ENCODE results near the gene NCK2. TPM values are rescaled to one million over a fixed set of nuclear protein-coding genes. Genes with fewer than 3 reads are reported as not detected.
"Not testable (repeated sequence)": the region's sequence is repeated elsewhere in the genome, so short reads cannot be mapped to it uniquely, and the experiment has no call there.

The NCK2 gene
- total RNA-seq, 1 donor from 2014 or later = 31.0 TPM

DNA sequence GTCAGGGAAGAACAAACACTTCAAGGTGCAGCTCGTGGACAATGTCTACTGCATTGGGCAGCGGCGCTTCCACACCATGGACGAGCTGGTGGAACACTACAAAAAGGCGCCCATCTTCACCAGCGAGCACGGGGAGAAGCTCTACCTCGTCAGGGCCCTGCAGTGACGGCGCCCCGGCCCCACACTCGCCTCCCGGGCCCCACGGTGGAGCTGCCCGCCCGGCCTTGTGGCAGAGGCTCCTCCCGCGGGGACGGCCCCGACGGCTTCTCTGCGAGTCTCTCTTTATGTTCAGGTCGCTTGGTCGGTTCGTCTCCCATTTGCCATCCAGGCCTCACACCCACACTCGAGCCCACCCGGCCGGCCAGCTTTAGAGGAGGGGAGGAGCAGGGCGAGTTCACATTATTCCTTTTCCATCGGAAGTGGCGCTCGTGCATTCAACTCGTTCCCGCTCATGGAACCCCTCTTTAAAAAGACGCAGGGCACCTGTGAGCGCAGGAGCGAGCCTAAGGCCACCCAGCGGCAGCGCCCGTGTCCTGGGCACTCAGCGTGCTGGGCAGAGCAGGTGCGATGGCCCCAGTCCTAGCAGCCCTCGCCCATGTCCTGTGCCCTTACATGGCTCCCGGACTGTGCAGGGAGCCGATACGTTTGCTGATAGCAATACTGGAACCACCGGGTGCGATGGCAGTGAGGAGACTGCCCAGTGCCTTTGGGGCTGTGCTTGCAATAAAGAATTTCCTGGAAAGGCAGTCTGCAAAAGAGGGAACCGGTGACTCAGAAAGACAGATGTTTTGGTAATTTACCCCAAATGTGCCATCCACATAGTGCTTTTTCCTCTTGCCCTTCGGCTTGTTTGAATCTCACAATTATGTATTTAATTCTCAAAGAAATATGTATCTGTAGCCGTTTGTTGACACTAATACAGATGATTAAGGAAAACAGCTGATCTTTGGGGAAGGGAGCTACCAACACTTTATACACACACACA, 148.6 kb downstream of the NCK2 start:
- no peak for DNase-seq (ENCODE audit: low spot score)
- intact Hi-C loops (cut with DNase I) = no loop called here
- ATAC-seq = no peak

- intact Hi-C loops (cut with DNase I) = no loop called here
These were observed 149.7 kb downstream of the NCK2 start for GRCh38 chr2:105894327-105894944.

DNA sequence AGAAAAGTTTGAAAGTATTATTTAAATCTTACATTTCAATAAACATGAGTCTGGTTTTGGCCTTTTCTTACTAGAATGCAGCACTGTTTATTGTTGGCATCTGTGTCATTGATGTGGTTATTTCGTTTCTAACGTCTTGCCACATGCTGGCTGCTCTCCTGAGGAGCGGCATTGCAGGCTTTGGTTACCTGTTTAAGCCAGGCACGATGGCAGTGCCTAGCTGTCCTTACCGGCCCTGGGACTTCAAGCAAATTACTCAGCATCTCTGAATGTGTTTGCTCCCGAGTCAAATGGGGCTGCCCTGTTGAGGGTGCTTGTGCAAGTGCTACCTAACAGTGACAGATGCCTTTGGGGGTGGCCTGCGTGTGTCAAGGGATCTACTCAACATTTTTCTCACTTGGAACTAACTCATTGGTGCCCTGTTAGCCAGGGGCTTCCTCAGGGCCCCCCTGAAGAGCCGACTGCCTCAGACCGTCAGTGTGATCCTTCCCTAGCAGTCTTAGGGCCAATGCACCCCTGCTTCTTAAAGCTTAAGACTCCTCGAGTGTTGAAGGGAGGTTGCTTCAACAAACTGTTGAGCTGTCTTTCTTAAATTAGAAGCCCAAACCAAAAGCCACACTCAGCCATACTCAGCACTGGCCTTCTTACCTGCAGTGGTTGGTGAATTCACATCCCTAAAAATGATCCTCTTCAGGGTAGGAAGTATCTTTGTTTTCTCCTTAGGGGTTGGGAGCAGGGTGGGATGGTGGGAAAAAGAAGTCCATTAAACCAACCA, 151.5 kb downstream of the NCK2 start:
- DNase-seq (ENCODE audit: low spot score) (no peak), ATAC-seq (no peak)
- intact Hi-C loops (cut with DNase I) = no loop called here

More at GRCh38 chr2:105894327-105894944, 149.7 kb downstream of the NCK2 start:
- DNase-seq (ENCODE audit: low spot score) (no peak), ATAC-seq (peak; percentile 15)

DNA sequence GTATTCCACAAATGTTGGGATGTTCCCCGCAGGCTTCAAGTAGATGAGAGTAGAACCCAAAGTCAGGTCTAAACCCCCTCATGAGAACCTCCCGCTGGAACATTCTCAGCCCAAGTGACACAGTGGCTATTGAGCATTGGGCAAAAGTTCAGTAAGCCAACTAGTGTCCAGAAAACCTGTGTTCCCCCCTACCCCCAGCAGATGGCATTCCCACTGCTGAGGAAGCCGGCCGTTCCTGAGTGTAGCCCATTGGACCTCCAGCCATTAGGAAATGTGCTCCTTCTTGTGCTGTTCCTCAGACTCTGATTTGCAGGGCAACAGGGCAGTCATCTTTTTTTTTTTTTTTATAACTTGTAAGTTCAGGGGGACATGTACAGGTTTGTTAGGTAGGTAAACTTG, 152.1 kb downstream of the NCK2 start:
- ATAC-seq = no peak
- no peak for DNase-seq (ENCODE audit: low spot score)
- intact Hi-C loops (cut with DNase I) = no loop called here

GRCh38 chr2:105897694-105898093, 153.0 kb downstream of the NCK2 start:
- ATAC-seq; intact Hi-C loops (cut with DNase I): not testable (repeated sequence)

DNA sequence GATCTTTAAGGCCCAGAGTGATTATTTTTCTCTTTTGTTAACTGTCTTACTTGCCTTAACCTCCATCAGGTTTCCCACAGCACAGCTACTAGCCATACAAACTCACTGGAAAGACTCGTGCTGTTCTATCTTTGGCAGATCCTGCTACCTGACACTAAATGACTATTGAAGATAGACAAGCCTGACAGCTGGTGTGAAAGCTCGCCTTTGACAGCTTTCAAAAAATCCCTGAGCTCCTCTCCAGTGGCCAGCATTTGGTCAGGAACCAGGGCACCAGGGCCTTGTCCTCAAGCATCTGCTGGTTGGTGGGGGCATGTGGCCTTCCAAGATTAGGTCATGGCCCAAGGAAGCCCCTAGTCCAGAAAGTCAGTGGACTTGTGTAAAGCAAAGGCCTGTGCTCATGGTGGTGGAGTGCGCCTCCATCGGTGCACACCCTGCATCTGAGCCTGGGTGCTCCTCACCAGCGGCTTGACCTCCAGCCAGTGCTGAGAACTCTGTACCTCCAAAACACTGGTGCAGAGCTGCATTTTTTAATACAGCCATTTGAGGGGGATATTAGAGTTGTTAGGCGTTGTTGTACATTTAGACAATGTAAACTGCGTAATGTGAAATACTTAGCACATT, 158.5 kb downstream of the NCK2 start:
- ATAC-seq (no peak), DNase-seq (ENCODE audit: low spot score) (no peak)
- intact Hi-C loops (cut with DNase I) = no loop called here

More at GRCh38 chr2:105897694-105898093, 153.0 kb downstream of the NCK2 start:
- not testable (repeated sequence) for DNase-seq (ENCODE audit: low spot score)

DNA sequence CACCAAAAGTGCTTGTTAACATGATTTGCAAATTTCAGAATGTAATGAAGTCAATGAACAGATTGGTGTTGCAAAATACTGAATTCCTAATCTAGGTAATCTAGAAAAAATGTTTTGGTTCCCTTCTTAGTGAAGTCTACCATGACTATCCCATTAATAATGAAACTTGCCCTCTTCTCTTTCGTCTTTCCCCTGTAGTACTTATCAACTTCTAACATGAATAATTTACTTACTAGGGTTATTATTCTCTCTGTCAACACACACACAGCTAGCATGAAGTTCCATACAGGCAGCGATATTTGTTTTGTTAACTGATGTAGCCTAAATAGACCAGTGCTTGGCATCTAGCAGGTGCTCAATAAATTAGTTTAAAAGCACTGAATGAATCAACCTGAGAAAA, 160.2 kb downstream of the NCK2 start:
- no peak for DNase-seq (ENCODE audit: low spot score)
- intact Hi-C loops (cut with DNase I) = no loop called here
- no peak for ATAC-seq

DNA sequence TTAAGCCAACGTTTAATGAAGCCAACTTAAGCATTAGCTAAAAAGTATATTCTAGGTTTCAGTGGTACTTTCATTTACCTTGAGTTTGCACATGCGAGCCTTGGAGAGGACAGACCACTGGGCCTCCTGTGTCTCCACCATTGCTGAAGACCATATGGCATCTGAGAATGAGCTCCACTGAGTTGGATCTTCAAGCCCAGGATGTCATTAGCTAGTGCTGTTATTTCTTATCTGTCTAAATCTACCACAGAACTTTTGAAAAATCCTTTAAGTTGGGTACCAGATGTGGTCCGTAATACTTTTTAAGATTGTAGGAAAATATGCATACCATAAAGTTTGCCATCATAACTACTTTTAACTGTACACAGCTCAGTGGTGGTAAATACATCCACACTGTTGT, 161.8 kb downstream of the NCK2 start:
- no peak for ATAC-seq
- DNase-seq (ENCODE audit: low spot score) = no peak
- intact Hi-C loops (cut with DNase I) = no loop called here

DNA sequence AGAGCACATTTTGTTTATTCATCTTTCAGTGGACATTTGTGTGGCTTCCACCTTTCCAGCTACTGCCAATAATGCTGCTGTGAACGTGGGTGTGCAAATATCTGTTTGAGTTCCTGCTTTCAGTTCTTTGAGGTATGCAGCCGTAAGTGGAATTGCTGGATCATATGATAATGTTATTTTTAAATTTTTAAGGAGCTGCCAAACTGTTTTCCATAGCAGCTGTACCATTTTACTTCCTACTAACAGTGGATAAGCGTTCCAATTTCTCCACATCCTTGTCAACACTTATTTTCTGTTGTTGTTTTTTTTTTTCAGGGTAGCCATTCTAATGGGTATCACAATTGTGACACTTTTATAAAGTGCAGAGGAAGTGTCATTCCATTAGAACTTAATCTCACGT, 162.5 kb downstream of the NCK2 start:
- DNase-seq (ENCODE audit: low spot score) (no peak), ATAC-seq (no peak)
- intact Hi-C loops (cut with DNase I) = no loop called here

- no peak for ATAC-seq
- intact Hi-C loops (cut with DNase I) = no loop called here
- no peak for DNase-seq (ENCODE audit: low spot score)
These were observed 164.5 kb downstream of the NCK2 start for GRCh38 chr2:105909215-105909614.

DNA sequence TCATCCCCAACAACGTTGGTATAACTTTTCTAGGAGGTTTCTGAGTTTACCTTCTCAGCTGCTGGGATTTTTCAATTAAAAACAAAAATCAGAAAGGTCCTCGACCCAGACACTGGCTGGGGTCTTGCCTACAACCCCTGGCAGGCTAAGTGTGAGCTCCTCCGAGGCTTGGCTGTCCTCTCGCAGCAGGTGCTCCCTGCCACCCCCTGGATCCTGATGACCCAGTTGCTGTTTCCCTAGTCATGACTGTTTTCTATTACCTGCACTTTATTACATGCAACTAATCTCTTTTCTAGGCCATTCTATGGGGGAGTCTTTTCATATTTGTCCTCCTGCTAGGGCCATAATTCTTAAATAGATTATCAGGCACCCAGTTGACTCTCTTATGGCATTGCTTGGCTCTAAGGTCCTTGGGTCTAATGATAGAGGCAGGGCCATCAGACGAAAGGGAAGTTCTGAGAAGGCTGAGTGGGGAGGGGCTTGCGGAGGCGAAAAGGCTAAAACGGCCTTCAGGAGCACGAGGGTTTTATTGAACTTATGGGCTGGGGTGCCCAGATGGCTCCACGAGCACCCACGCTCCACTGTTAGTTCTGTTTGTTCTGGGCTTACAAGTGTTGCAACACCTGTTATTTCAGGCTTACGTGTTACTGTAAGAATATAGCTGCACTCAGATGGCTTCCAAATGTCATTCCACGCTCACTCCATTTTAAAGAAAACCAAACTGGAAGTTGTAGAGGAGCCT, 166.0 kb downstream of the NCK2 start:
- ATAC-seq (no peak), DNase-seq (ENCODE audit: low spot score) (no peak)
- intact Hi-C loops (cut with DNase I) = no loop called here

GRCh38 chr2:105911425-105911824, 166.7 kb downstream of the NCK2 start:
- DNase-seq (ENCODE audit: low spot score) (no peak), ATAC-seq (no peak)
- intact Hi-C loops (cut with DNase I) = no loop called here

DNA sequence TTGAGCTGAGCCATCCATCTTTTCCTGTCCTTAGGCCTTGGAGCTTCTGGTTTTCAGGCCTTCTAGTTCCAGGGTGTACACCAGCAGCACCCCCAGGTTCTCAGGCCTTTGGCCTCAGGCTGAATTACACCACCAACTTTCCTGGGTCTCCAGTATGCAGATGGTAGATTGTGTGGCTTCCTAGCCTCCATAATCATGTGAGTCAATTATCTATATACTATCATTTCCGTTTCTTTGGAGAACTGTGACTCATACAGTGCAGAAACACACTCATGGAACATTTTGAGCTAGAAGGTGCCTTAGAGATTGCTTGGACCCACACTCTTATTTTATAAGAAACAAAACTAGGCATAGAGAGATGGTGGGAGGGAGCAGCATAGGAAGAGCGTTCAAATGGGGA, 167.4 kb downstream of the NCK2 start:
- DNase-seq (ENCODE audit: low spot score) = no peak
- ATAC-seq = no peak
- intact Hi-C loops (cut with DNase I) = no loop called here

- ATAC-seq (no peak), DNase-seq (ENCODE audit: low spot score) (no peak)
- intact Hi-C loops (cut with DNase I) = no loop called here
These were observed 170.4 kb downstream of the NCK2 start for GRCh38 chr2:105915005-105915558.

- ATAC-seq (no peak), DNase-seq (ENCODE audit: low spot score) (no peak)
- intact Hi-C loops (cut with DNase I) = no loop called here
These were observed 172.5 kb downstream of the NCK2 start for GRCh38 chr2:105917226-105917625.

DNA sequence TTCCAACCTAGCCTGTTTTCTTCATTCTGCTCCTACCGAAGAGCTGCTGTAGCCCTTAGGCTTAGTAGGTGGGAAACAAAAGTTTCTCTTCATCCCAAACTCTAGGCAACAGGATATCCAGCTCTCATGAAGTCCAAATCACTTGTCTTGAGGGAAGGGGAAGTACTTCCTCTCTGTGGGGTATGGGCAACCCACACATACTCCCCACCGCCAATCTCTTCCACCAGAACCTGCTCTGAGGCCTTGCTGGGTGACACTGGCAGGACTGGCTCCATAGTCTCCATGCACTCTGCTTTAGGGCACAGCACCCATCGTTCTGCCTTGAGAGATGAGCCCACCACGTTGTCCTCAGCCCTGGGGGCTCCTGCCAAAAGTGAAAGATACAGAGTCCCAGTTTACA, 173.0 kb downstream of the NCK2 start:
- ATAC-seq (no peak), DNase-seq (ENCODE audit: low spot score) (no peak)
- intact Hi-C loops (cut with DNase I) = no loop called here

DNA sequence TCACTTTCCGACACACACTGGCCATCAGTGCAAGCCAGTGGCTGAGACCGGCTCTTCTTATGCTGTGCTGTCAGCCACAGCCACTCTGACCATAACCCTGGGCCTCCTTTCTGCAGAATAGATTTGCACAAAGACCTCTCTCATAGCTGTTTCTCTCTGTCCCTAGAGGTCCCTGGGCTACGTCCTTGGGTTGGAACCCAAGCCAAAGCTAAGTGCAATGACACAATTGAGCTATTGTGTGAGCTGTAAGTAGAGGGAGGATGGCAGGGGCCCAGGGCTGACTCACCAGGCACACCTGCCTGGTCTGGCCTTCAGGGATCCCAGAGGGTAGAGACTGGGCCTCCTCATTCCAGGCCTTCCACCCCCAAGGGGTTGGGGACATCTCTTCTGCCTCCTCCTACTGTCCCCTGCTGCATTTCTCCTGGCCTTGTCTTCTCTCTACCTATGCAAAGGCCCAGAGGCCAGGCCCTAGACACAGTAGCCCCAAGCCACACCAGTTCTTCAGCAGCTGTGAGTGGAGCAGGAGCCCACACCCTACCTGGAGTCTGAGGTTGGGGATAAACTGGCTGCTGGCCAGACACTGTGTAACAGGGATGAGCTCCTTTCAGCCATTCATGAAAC, 174.6 kb downstream of the NCK2 start:
- ATAC-seq = peak; percentile 98

GRCh38 chr2:105919826-105920225, 175.1 kb downstream of the NCK2 start:
- DNase-seq (ENCODE audit: low spot score) (no peak), ATAC-seq (no peak)
- intact Hi-C loops (cut with DNase I) = no loop called here

More for the DNA sequence above, 174.6 kb downstream of the NCK2 start:
- intact Hi-C loops (cut with DNase I) = no loop called here
- peak; percentile 81 for DNase-seq (ENCODE audit: low spot score)

Measured in sciatic nerve (tissue), 2 donors.